K562 (cell line): ENCODE results near the gene SMNDC1. TPM values are rescaled to one million over a fixed set of nuclear protein-coding genes. Genes with fewer than 3 reads are reported as not detected.
A peak's percentile ranks its signal among the peaks of the same experiment; 100 is the strongest.

Experiments
- ATAC-seq: fragments of 200-7000 bp; cut with Tn5 transposase; 3 replicates; pipeline ENCODE4 v1.9.1; 2020; ENCODE audit warnings: moderate library complexity
- BruUV-seq: library from RNA; stranded (reverse); fragments of 400-500 nt; replicated peaks from 2 replicates; lab custom pipeline; 2021; lab: Mats Ljungman, UMichigan
- CTCF ChIA-PET: fragments of 300-600 bp; formaldehyde crosslinking; extraction: SDS; loops from one replicate; lab custom pipeline; 2021; ENCODE audit warnings: low intra/inter-chr PET ratio; lab: Yijun Ruan, JAX
- POLR2A ChIA-PET: fragments of 300-600, 350-650 bp; sonication (Branson Sonifier 250); formaldehyde crosslinking; extraction: SDS; loops from one replicate; lab custom pipeline; 2021; ENCODE audit warnings: antibody characterized with exemption, inconsistent platforms; lab: Yijun Ruan, JAX
- DNase-seq, 4 experiments: peaks; one replicate each; pipeline versions ENCODE4 v3.0.0 to v3.0.0-alpha.2; 2011 to 2018; ENCODE audit warnings: low spot score in 3 of 4, mixed read lengths in 3 of 4; ENCODE audit errors: extremely low read depth in 1 of 4
- FAIRE-seq: peaks from 2 replicates; lab custom pipeline; 2011; peaks lifted over from hg19 to GRCh38; lab: Jason Lieb, UNC
- H2AFZ ChIP-seq: 2 replicates; pipeline ENCODE4 v1.6.0; 2011; ENCODE audit warnings: low read depth, low read length, control low read depth, inconsistent platforms
- H3K27ac ChIP-seq: fragments of 200-600 bp; 3 replicates; pipeline ENCODE4 v1.8.0; 2011; ENCODE audit warnings: low read depth, mild to moderate bottlenecking, control low read depth, inconsistent platforms, low read length, moderate library complexity, mixed read lengths; ENCODE audit errors: extremely low read depth
- H3K27me3 ChIP-seq, 2 experiments: fragments of 300-600 bp in 1 of 2; 2 replicates in 1 of 2; 3 replicates in 1 of 2; pipeline versions ENCODE4 v1.6.0 to v1.8.0; 2011; ENCODE audit warnings: inconsistent platforms in 2 of 2, low read length in 2 of 2, mild to moderate bottlenecking in 1 of 2, mixed read lengths in 1 of 2, moderate library complexity in 1 of 2; ENCODE audit not compliant: control insufficient read depth in 2 of 2, insufficient read depth in 2 of 2
- H3K36me3 ChIP-seq: fragments of 300-600 bp; 3 replicates; pipeline ENCODE4 v1.8.0; 2011; ENCODE audit warnings: mild to moderate bottlenecking, low read length, inconsistent platforms; ENCODE audit not compliant: control insufficient read depth, insufficient read depth
- H3K4me1 ChIP-seq, 2 experiments: fragments of 200-600 bp in 1 of 2; replicated peaks in 1 of 2; 2 replicates in 1 of 2; 3 replicates in 1 of 2; pipeline versions ENCODE4 v1.5.1 to v1.8.0; 2011; ENCODE audit warnings: inconsistent platforms in 2 of 2, low read length in 2 of 2, mild to moderate bottlenecking in 1 of 2, mixed read lengths in 1 of 2, moderate library complexity in 1 of 2; ENCODE audit not compliant: control insufficient read depth in 2 of 2, insufficient read depth in 2 of 2
- H3K4me2 ChIP-seq: 2 replicates; pipeline ENCODE4 v1.6.1; 2011; ENCODE audit warnings: low read length, control low read depth, inconsistent platforms, mixed read lengths; ENCODE audit not compliant: insufficient read depth
- H3K4me3 ChIP-seq: fragments of 200-600 bp; sonication (generic), shearing (Covaris generic); 2 replicates; pipeline ENCODE4 v1.5.1; 2016; ENCODE audit warnings: control low read depth, inconsistent platforms
- H3K79me2 ChIP-seq: fragments of 200-600 bp; 3 replicates; pipeline ENCODE4 v1.8.0; 2011; ENCODE audit warnings: low read length, inconsistent platforms; ENCODE audit not compliant: control insufficient read depth, insufficient read depth
- H3K9ac ChIP-seq, 2 experiments: 2 replicates each; pipeline versions ENCODE4 v1.6.0 to v1.6.1; 2011; ENCODE audit warnings: low read depth in 2 of 2, low read length in 2 of 2, control low read depth in 1 of 2, inconsistent platforms in 1 of 2, mild to moderate bottlenecking in 1 of 2, mixed read lengths in 1 of 2; ENCODE audit not compliant: insufficient read depth in 1 of 2
- H3K9me1 ChIP-seq: one replicate; pipeline ENCODE4 v1.6.0; 2011; ENCODE audit warnings: inconsistent platforms, mild to moderate bottlenecking, low read length, moderate library complexity; ENCODE audit not compliant: control insufficient read depth, insufficient read depth
- H3K9me3 ChIP-seq: replicated peaks from 2 replicates; pipeline ENCODE4 v1.5.1; 2011; ENCODE audit warnings: low read depth, low read length, inconsistent platforms; ENCODE audit not compliant: control insufficient read depth, insufficient read depth
- H4K20me1 ChIP-seq: replicated peaks from 2 replicates; pipeline ENCODE4 v1.6.1; 2011; ENCODE audit warnings: low read length, inconsistent platforms, mixed read lengths; ENCODE audit not compliant: control insufficient read depth, insufficient read depth
- BHLHE40 ChIP-seq: IDR thresholded peaks from 2 replicates; pipeline ENCODE4 v1.6.1; 2011; ENCODE audit warnings: low read length, improper control_type of control experiment
- CEBPB ChIP-seq: fragments of 450-650 bp; IDR thresholded peaks from 2 replicates; pipeline ENCODE4 v1.6.1; 2016; ENCODE audit warnings: missing genetic modification characterization, missing compliant biosample characterization
- FOSL1 ChIP-seq: fragments of 200-800 bp; sonication (Bioruptor generic); conservative IDR thresholded peaks from 2 replicates; pipeline ENCODE4 v1.6.1; 2016; ENCODE audit warnings: missing genetic modification characterization, missing compliant biosample characterization
- HNRNPUL1 ChIP-seq: fragments of 200-400 bp; formaldehyde crosslinking; IDR thresholded peaks from 2 replicates; pipeline ENCODE4 v1.6.1; 2017; ENCODE audit warnings: low read length
- MYNN ChIP-seq, 2 experiments: sonication (generic); formaldehyde crosslinking in 1 of 2; IDR thresholded peaks; 2 replicates each; pipeline versions ENCODE4 v1.5.0 to v1.6.1; 2016 to 2020; ENCODE audit warnings: antibody characterized with exemption in 1 of 2, missing genetic modification reagents in 1 of 2
- NFIX ChIP-seq: fragments of 250-450 bp; sonication (Bioruptor Pico); IDR thresholded peaks from 2 replicates; pipeline ENCODE4 v1.4.0; 2020; ENCODE audit warnings: low read depth, mild to moderate bottlenecking, moderate library complexity
- PKNOX1 ChIP-seq: fragments of 450-650 bp; IDR thresholded peaks from 2 replicates; pipeline ENCODE4 v1.6.1; 2016
- TEAD2 ChIP-seq: fragments of 450-650 bp; IDR thresholded peaks from 2 replicates; pipeline ENCODE4 v1.6.1; 2016; ENCODE audit warnings: missing genetic modification characterization, control low read depth, missing compliant biosample characterization
- THRAP3 ChIP-seq: fragments of 450-650 bp; IDR thresholded peaks from 2 replicates; pipeline ENCODE4 v1.6.1; 2016; ENCODE audit warnings: mild to moderate bottlenecking, inconsistent platforms, borderline replicate concordance
- ZNF121 ChIP-seq: sonication (generic); formaldehyde crosslinking; conservative IDR thresholded peaks from 2 replicates; pipeline ENCODE4 v1.8.0; 2022; ENCODE audit warnings: missing genetic modification reagents
- ZNF699 ChIP-seq: fragments of 250-450 bp; sonication (Bioruptor Pico); IDR thresholded peaks from 2 replicates; pipeline ENCODE4 v1.8.0; 2021; ENCODE audit warnings: mild to moderate bottlenecking, moderate library complexity; ENCODE audit not compliant: insufficient replicate concordance
- WGBS: fragments of 100-300 bp; shearing (Covaris generic); methylation state at CpG from one replicate; pipeline ENCODE4 v1.1.6; 2016; ENCODE audit warnings: low coverage, mixed read lengths; ENCODE audit not compliant: insufficient coverage; ENCODE audit errors: missing lambda C conversion rate; 5-methylcytosine and 5-hydroxymethylcytosine counted together
- in situ Hi-C: fragments of 300-500 bp; cut with MboI; formaldehyde crosslinking; loops from 4 replicates; pipeline ENCODE4 v1.15.0; 2018; ENCODE audit warnings: inconsistent platforms, mixed read lengths
- intact Hi-C: fragments of 100-400 bp; cut with micrococcal nuclease; formaldehyde crosslinking; loops from 2 replicates; pipeline ENCODE4 v1.14.2; 2022
- polyA plus RNA-seq, 8 experiments: library from polyadenylated mRNA; depleted of rRNA in 4 of 8; stranded (reverse) in 5 of 8; unstranded in 3 of 8; fragments of >200 nt; fragmentation: Nextera tagmentation in 2 of 8; fragmentation: Illumina TruSeq in 1 of 8; extraction: Ambion mirVana in 2 of 8; extraction: Trizol in 1 of 8; gene quantifications; 2 replicates each; pipeline versions ENCODE4 v1.2.1 to v1.2.3, GENCODE V29; 2011 to 2014; ENCODE audit warnings: inconsistent platforms in 1 of 8, missing spikeins in 1 of 8
- total RNA-seq, 7 experiments: library from RNA; depleted of rRNA in 6 of 7; stranded (reverse); fragments of >200 nt in 6 of 7; fragmentation: Illumina TruSeq in 2 of 7; extraction: Trizol in 2 of 7; gene quantifications; 2 replicates each; pipeline versions ENCODE4 v1.2.1 to v1.2.3, GENCODE V29; 2011 to 2021; ENCODE audit warnings: low replicate concordance in 1 of 7
- TF ChIP-seq, protein P1 (sequence below): sonication (generic); formaldehyde crosslinking; IDR thresholded peaks from 2 replicates; pipeline ENCODE4 v1.8.0; 2022; ENCODE audit warnings: mild to moderate bottlenecking, missing genetic modification reagents, borderline replicate concordance

The SMNDC1 gene
- total and polyA plus RNA-seq, 9 of the 15 experiments (the other 6 are each of a cell fraction or from before 2014, with no cell fraction given), result 6.8 to 35.8 (median 12.3) TPM

DNA sequence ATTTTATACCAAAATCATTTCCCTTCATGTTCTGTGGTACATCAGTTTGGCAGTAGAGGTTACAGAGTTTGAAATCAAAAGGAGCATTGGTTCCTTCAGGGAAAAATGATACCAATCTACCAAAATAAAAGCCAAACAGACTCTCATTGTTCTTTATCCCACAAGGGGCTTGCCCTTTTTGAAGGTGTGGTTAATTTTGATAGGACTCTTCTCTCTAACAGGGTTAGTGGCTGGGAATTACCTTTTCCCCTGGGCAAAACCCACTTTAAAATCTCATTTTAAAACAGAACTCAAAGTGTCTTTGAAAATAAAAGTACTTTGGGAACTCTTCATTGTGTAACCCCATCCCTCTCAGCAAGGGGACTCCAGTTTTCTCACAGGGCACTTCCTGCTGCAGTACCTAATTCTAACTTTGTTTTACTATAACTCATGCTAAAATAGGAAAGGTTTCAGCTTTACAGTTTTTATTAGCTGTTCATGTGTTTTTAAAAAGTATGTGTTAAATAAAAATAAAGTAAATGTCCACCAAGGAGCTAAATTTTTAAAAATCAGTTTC is 30.6 kb downstream of the SMNDC1 start:
- peak; percentile 32 for FAIRE-seq
- peak; percentile 24; the same call in 1 of the 3 replicates for ATAC-seq
- Histone ChIP-seq H3K9me3 (no peaks in the 10 kb centered on the region), H3K9me1 (no peaks in the 10 kb centered on the region), H2AFZ (no peak overlapping the region), H4K20me1 (0 out of 2 replicates have a peak, but pooled peaks cover 3% of the 10 kb centered on the region), H3K9ac (no peak overlapping the region), H3K36me3 (no peaks in the 10 kb centered on the region; the same call in 2 of the 3 replicates), H3K4me2 (no peak overlapping the region), H3K79me2 (peaks cover 4% of the 10 kb centered on the region; the same call in 2 of the 3 replicates), H3K4me1 (peaks cover 0 to 12% of the 10 kb centered on the region in 2 experiments; a peak in 3 of 5 replicates), H3K27ac (no peak overlapping the region), H3K27me3 (no peaks in the 10 kb centered on the region), H3K4me3 (no peak overlapping the region)
- in situ Hi-C loops, result no loop called here
- ChIA-PET CTCF (interaction anchor here (1.0 kb wide), 1 partner anchor 135 kb away, joined by 3 read pairs; no protein-coding TSS in a partner anchor), POLR2A (interaction anchor here (1.6 kb wide), 1 partner anchor 16 kb away, joined by 4 read pairs; no protein-coding TSS in a partner anchor)
- BruUV-seq, result no TSS peak
- TF ChIP-seq MYNN (IDR thresholded peaks at IDR 0.05) (peak; percentile 90), MYNN (CRISPR knock-in tag; IDR thresholded peaks at IDR 0.05) (no peak), PKNOX1 (no peak)
- no peak for DNase-seq
- intact Hi-C loops, result no loop called here

- Histone ChIP-seq H3K9me1 (no peaks in the 10 kb centered on the region), H4K20me1 (0 out of 2 replicates have a peak, but pooled peaks cover 3% of the 10 kb centered on the region), H3K27ac (no peak overlapping the region), H3K36me3 (no peaks in the 10 kb centered on the region; the same call in 2 of the 3 replicates), H3K9ac (no peak overlapping the region), H3K27me3 (no peaks in the 10 kb centered on the region), H3K4me2 (no peak overlapping the region), H3K4me3 (no peak overlapping the region), H3K4me1 (peaks cover 0 to 11% of the 10 kb centered on the region in 2 experiments; a peak in 3 of 5 replicates), H3K79me2 (peaks cover 7% of the 10 kb centered on the region; the same call in 2 of the 3 replicates), H3K9me3 (no peaks in the 10 kb centered on the region), H2AFZ (no peak overlapping the region)
- no peak for DNase-seq
- no TSS peak for BruUV-seq
- 63% methylated on average over 4 of the region's 4 CpGs for WGBS
- POLR2A ChIA-PET, result interaction anchor here (1.2 kb wide), 1 partner anchor 10 kb away, joined by 3 read pairs; no protein-coding TSS in a partner anchor
- FAIRE-seq, result no peak
- in situ Hi-C loops, result no loop called here
- intact Hi-C loops, result no loop called here
- no peak for ATAC-seq
- CTCF ChIA-PET, result interaction anchor here (1.0 kb wide), 1 partner anchor 135 kb away, joined by 3 read pairs; no protein-coding TSS in a partner anchor
- TF ChIP-seq ZNF699 (no peak), NFIX (CRISPR knock-in tag) (no peak), TEAD2 (no peak), THRAP3 (no peak), FOSL1 (tag) (peak; percentile 27; the same call in 1 of the 2 replicates), BHLHE40 (peak; percentile 24; the same call in 1 of the 2 replicates), CEBPB (tag) (peak; percentile 67), HNRNPUL1 (no peak), ZNF121 (CRISPR knock-in tag) (no peak)
- TF ChIP-seq, protein P1, sequence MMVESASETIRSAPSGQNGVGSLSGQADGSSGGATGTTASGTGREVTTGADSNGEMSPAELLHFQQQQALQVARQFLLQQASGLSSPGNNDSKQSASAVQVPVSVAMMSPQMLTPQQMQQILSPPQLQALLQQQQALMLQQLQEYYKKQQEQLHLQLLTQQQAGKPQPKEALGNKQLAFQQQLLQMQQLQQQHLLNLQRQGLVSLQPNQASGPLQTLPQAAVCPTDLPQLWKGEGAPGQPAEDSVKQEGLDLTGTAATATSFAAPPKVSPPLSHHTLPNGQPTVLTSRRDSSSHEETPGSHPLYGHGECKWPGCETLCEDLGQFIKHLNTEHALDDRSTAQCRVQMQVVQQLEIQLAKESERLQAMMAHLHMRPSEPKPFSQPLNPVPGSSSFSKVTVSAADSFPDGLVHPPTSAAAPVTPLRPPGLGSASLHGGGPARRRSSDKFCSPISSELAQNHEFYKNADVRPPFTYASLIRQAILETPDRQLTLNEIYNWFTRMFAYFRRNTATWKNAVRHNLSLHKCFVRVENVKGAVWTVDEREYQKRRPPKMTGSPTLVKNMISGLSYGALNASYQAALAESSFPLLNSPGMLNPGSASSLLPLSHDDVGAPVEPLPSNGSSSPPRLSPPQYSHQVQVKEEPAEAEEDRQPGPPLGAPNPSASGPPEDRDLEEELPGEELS (CRISPR knock-in tag), result no peak
These were observed 31.2 kb downstream of the SMNDC1 start for GRCh38 chr10:110273474-110273873.
